Mononuclear cell (primary cell): ENCODE results near the gene POLR2A. TPM values are rescaled to one million over a fixed set of nuclear protein-coding genes. Genes with fewer than 3 reads are reported as not detected.

ENCODE experiments used
- H3K27me3 ChIP-seq: 2 replicates; pipeline ENCODE4 v1.6.0; 2011; ENCODE audit warnings: low read length, control low read depth; ENCODE audit not compliant: insufficient read depth
- H3K4me1 ChIP-seq: 2 replicates; pipeline ENCODE4 v1.5.1; 2011; ENCODE audit warnings: mild to moderate bottlenecking, low read length, control low read depth; ENCODE audit not compliant: insufficient read depth
- H3K4me3 ChIP-seq: 2 replicates; pipeline ENCODE4 v1.5.1; 2011; ENCODE audit warnings: mild to moderate bottlenecking, low read length, moderate library complexity
- H3K9me3 ChIP-seq: 2 replicates; pipeline ENCODE4 v1.5.1; 2011; ENCODE audit warnings: low read depth, mild to moderate bottlenecking, control low read depth, low read length
- total RNA-seq: library from RNA; depleted of rRNA; stranded (reverse); fragments of >200 nt; gene quantifications from one replicate; pipeline ENCODE4 v1.2.3, GENCODE V29; 2012

The POLR2A gene
- 174 TPM for total RNA-seq

- H3K9me3 ChIP-seq = no peaks in the 10 kb centered on the region
- peaks cover 59% of the 10 kb centered on the region for H3K4me1 ChIP-seq
- no peaks in the 10 kb centered on the region for H3K27me3 ChIP-seq
- peak within 1 kb of the TSS; percentile 98 for H3K4me3 ChIP-seq
These were observed at the start of gene POLR2A for GRCh38 chr17:7484067-7484918. Gene POLR2A (plus strand): TSS chr17:7484366.

- H3K4me3 ChIP-seq = peak overlapping the region; percentile 44
- peaks cover 53% of the 10 kb centered on the region for H3K4me1 ChIP-seq
- peaks cover 24% of the 10 kb centered on the region for H3K27me3 ChIP-seq
- H3K9me3 ChIP-seq = no peaks in the 10 kb centered on the region
These were observed 48.2 kb upstream of the POLR2A start for GRCh38 chr17:7435676-7436555.

GRCh38 chr17:7436556-7437368 lies 47.4 kb upstream of the POLR2A start:
- peaks cover 32% of the 10 kb centered on the region for H3K27me3 ChIP-seq
- no peaks in the 10 kb centered on the region for H3K9me3 ChIP-seq
- peak overlapping the region; percentile 44 for H3K4me3 ChIP-seq
- peaks cover 55% of the 10 kb centered on the region for H3K4me1 ChIP-seq

- peaks cover 55% of the 10 kb centered on the region for H3K4me1 ChIP-seq
These were observed 46.8 kb upstream of the POLR2A start for GRCh38 chr17:7437369-7437863.

GRCh38 chr17:7437950-7438614 lies 46.1 kb upstream of the POLR2A start:
- H3K4me3 ChIP-seq = peak overlapping the region; percentile 9
- peaks cover 55% of the 10 kb centered on the region for H3K4me1 ChIP-seq
- no peaks in the 10 kb centered on the region for H3K9me3 ChIP-seq
- H3K27me3 ChIP-seq = peaks cover 38% of the 10 kb centered on the region

More at GRCh38 chr17:7437369-7437863, 46.8 kb upstream of the POLR2A start:
- Histone ChIP-seq H3K27me3 (peaks cover 36% of the 10 kb centered on the region), H3K9me3 (no peaks in the 10 kb centered on the region), H3K4me3 (no peak overlapping the region)

GRCh38 chr17:7438656-7439460 lies 45.3 kb upstream of the POLR2A start:
- H3K9me3 ChIP-seq = no peaks in the 10 kb centered on the region
- H3K27me3 ChIP-seq = peaks cover 39% of the 10 kb centered on the region
- H3K4me3 ChIP-seq = no peak overlapping the region
- H3K4me1 ChIP-seq = peaks cover 55% of the 10 kb centered on the region

- no peaks in the 10 kb centered on the region for H3K9me3 ChIP-seq
- peak within 1 kb of the TSS; percentile 9 for H3K4me3 ChIP-seq
- peaks cover 56% of the 10 kb centered on the region for H3K4me1 ChIP-seq
- H3K27me3 ChIP-seq = peaks cover 46% of the 10 kb centered on the region
These were observed 44.6 kb upstream of the POLR2A start, which contains the start of gene FGF11 for GRCh38 chr17:7439462-7440112. Gene FGF11 (plus strand): TSS chr17:7439512. CDS start chr17:7439621, 109 bp downstream.

GRCh38 chr17:7440113-7440833 lies 43.9 kb upstream of the POLR2A start:
- peaks cover 51% of the 10 kb centered on the region for H3K27me3 ChIP-seq
- H3K4me1 ChIP-seq = peaks cover 59% of the 10 kb centered on the region
- no peak overlapping the region for H3K4me3 ChIP-seq
- H3K9me3 ChIP-seq = no peaks in the 10 kb centered on the region

- no peaks in the 10 kb centered on the region for H3K9me3 ChIP-seq
- no peak overlapping the region for H3K4me3 ChIP-seq
- H3K27me3 ChIP-seq = peaks cover 56% of the 10 kb centered on the region
- peaks cover 64% of the 10 kb centered on the region for H3K4me1 ChIP-seq
These were observed 43.4 kb upstream of the POLR2A start for GRCh38 chr17:7440834-7441195.

- H3K4me1 ChIP-seq = peaks cover 65% of the 10 kb centered on the region
- H3K9me3 ChIP-seq = no peaks in the 10 kb centered on the region
- H3K27me3 ChIP-seq = peaks cover 60% of the 10 kb centered on the region
- H3K4me3 ChIP-seq = no peak overlapping the region
These were observed 42.9 kb upstream of the POLR2A start for GRCh38 chr17:7441266-7441665.

GRCh38 chr17:7442142-7442541 lies 42.0 kb upstream of the POLR2A start:
- Histone ChIP-seq H3K9me3 (no peaks in the 10 kb centered on the region), H3K27me3 (peaks cover 67% of the 10 kb centered on the region), H3K4me1 (peaks cover 61% of the 10 kb centered on the region), H3K4me3 (no peak overlapping the region)
